GM23248 (cell line): ENCODE measurements around the gene DOK5.

Experiments used
- EZH2 ChIP-seq: fragments of 200-600 bp; sonication (generic); IDR thresholded peaks from 2 replicates; pipeline ENCODE4 v1.6.1; 2018; ENCODE audit warnings: antibody characterized with exemption, mild to moderate bottlenecking; ENCODE audit not compliant: insufficient read depth, poor library complexity, severe bottlenecking
- EZH2phosphoT487 ChIP-seq: fragments of 200-600 bp; sonication (generic); IDR thresholded peaks from 2 replicates; pipeline ENCODE4 v1.6.1; 2018; ENCODE audit warnings: antibody characterized with exemption, moderate library complexity, mild to moderate bottlenecking, low read depth; ENCODE audit not compliant: insufficient read depth

DNA sequence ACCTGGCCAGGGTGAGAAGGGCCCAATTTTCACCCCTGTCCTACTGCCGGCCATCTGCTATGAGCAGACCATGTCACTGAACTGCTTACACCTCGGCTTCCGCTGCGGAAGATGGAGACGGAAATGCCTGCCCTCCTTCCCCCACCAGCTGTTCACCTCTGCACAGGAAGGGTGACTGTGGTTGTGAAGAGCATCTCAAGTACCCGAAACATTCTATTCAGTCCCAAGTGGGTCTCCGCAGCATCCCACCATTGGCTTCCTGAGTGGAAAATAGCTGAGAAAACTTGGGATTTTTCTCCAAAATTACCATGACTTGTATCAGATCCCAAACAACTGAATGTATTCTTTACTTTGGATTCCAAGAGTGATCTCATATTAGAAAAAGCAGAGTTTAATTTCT, 16.1 kb downstream of the DOK5 start:
- TF ChIP-seq EZH2 = no peak
- TF ChIP-seq EZH2phosphoT487 = no peak
